Loucy (cell line): ENCODE measurements around the gene ATP5PF.

Experiments
- H2AFZ ChIP-seq: fragments of 200-600 bp; sonication (generic); 2 replicates; pipeline ENCODE4 v1.6.0; 2016; ENCODE audit warnings: antibody characterized with exemption, mild to moderate bottlenecking, low read length, moderate library complexity
- H3F3A ChIP-seq: fragments of 200-600 bp; 2 replicates; pipeline ENCODE4 v1.6.0; 2016; ENCODE audit warnings: antibody characterized with exemption, low read depth, mild to moderate bottlenecking
- H3K27me3 ChIP-seq: fragments of 200-600 bp; sonication (generic); 2 replicates; pipeline ENCODE4 v1.6.1; 2014; ENCODE audit warnings: low read length, mild to moderate bottlenecking; ENCODE audit not compliant: insufficient read depth, poor library complexity, severe bottlenecking
- H3K36me3 ChIP-seq: fragments of 200-600 bp; sonication (generic); 2 replicates; pipeline ENCODE4 v1.6.1; 2016; ENCODE audit warnings: low read length; ENCODE audit not compliant: insufficient read depth
- H3K4me1 ChIP-seq: fragments of 200-600 bp; sonication (generic); 2 replicates; pipeline ENCODE4 v1.5.1; 2014; ENCODE audit warnings: low read length, mild to moderate bottlenecking; ENCODE audit not compliant: insufficient read depth, poor library complexity, severe bottlenecking
- H3K4me2 ChIP-seq: fragments of 200-600 bp; sonication (generic); 2 replicates; pipeline ENCODE4 v1.6.0; 2014; ENCODE audit warnings: antibody characterized with exemption, low read length, low read depth, mild to moderate bottlenecking; ENCODE audit not compliant: poor library complexity, severe bottlenecking
- H3K4me3 ChIP-seq: fragments of 200-600 bp; sonication (generic); 2 replicates; pipeline ENCODE4 v1.5.1; 2014; ENCODE audit warnings: low read length, mild to moderate bottlenecking, mixed read lengths; ENCODE audit not compliant: poor library complexity, severe bottlenecking
- H3K79me2 ChIP-seq: fragments of 200-600 bp; sonication (generic); 2 replicates; pipeline ENCODE4 v1.6.1; 2014; ENCODE audit warnings: low read length; ENCODE audit not compliant: insufficient read depth
- H3K9ac ChIP-seq: fragments of 200-600 bp; sonication (generic); 2 replicates; pipeline ENCODE4 v1.6.0; 2014; ENCODE audit warnings: mild to moderate bottlenecking, low read depth, low read length, moderate library complexity; ENCODE audit not compliant: poor library complexity, severe bottlenecking
- H3K9me2 ChIP-seq: fragments of 200-600 bp; sonication (generic); replicated peaks from 2 replicates; pipeline ENCODE4 v1.6.1; 2016; ENCODE audit warnings: low read depth, low read length, mixed read lengths
- H3K9me3 ChIP-seq: fragments of 200-600 bp; sonication (generic); 2 replicates; pipeline ENCODE4 v1.6.1; 2014; ENCODE audit warnings: mild to moderate bottlenecking, antibody characterized with exemption, low read length, low read depth; ENCODE audit not compliant: insufficient read depth
- H4K20me1 ChIP-seq: fragments of 200-600 bp; sonication (generic); 2 replicates; pipeline ENCODE4 v1.6.0; 2014; ENCODE audit warnings: antibody characterized with exemption, low read length, mild to moderate bottlenecking; ENCODE audit not compliant: insufficient read depth, poor library complexity, severe bottlenecking
- CTCF ChIP-seq: fragments of 200-600 bp; sonication (generic); conservative IDR thresholded peaks from 2 replicates; pipeline ENCODE4 v1.5.1; 2014; ENCODE audit warnings: mild to moderate bottlenecking, antibody characterized with exemption, low read length
- EZH2phosphoT487 ChIP-seq: fragments of 200-600 bp; IDR thresholded peaks from 2 replicates; pipeline ENCODE4 v1.6.1; 2018; ENCODE audit warnings: antibody characterized with exemption, mild to moderate bottlenecking, moderate library complexity, borderline replicate concordance

The ATP5PF gene

GRCh38 chr21:25757531-25757930 lies 22.8 kb upstream of the ATP5PF start:
- Histone ChIP-seq H4K20me1 (no peaks in the 10 kb centered on the region), H3K9me3 (no peaks in the 10 kb centered on the region), H3K4me3 (no peak overlapping the region), H3K9ac (no peak overlapping the region), H3K9me2 (no peaks in the 10 kb centered on the region), H3K79me2 (no peaks in the 10 kb centered on the region), H3K27me3 (no peaks in the 10 kb centered on the region), H3K4me2 (no peak overlapping the region), H3K4me1 (peaks cover 5% of the 10 kb centered on the region), H2AFZ (no peak overlapping the region), H3K36me3 (peaks cover 63% of the 10 kb centered on the region), H3F3A (no peaks in the 10 kb centered on the region)
- no peak for TF ChIP-seq EZH2phosphoT487
- no peak for TF ChIP-seq CTCF

GRCh38 chr21:25756190-25756932 lies 21.7 kb upstream of the ATP5PF start:
- H3K4me1 ChIP-seq: peaks cover 9% of the 10 kb centered on the region
- no peaks in the 10 kb centered on the region for H3F3A ChIP-seq
- H3K4me3 ChIP-seq: no peak overlapping the region
- H3K36me3 ChIP-seq: peaks cover 61% of the 10 kb centered on the region
- no peaks in the 10 kb centered on the region for H3K9me2 ChIP-seq
- TF ChIP-seq EZH2phosphoT487 (no peak), CTCF (no peak)
- no peaks in the 10 kb centered on the region for H3K27me3 ChIP-seq
- H3K9ac ChIP-seq: no peak overlapping the region
- H4K20me1 ChIP-seq: no peaks in the 10 kb centered on the region
- H3K79me2 ChIP-seq: no peaks in the 10 kb centered on the region
- no peak overlapping the region for H3K4me2 ChIP-seq
- H3K9me3 ChIP-seq: no peaks in the 10 kb centered on the region
- H2AFZ ChIP-seq: no peak overlapping the region

- Histone ChIP-seq H3K4me1 (peaks cover 27% of the 10 kb centered on the region), H3K9ac (no peak overlapping the region), H3K4me2 (no peak overlapping the region), H3K36me3 (peaks cover 33% of the 10 kb centered on the region), H4K20me1 (no peaks in the 10 kb centered on the region), H3K27me3 (no peaks in the 10 kb centered on the region), H2AFZ (no peak overlapping the region), H3K9me3 (no peaks in the 10 kb centered on the region), H3K79me2 (no peaks in the 10 kb centered on the region), H3F3A (peaks cover 7% of the 10 kb centered on the region), H3K4me3 (no peak overlapping the region), H3K9me2 (no peaks in the 10 kb centered on the region)
- TF ChIP-seq EZH2phosphoT487 (no peak), CTCF (no peak)
Observed at GRCh38 chr21:25752416-25752815, 17.7 kb upstream of the ATP5PF start.
